Left ventricle myocardium inferior (tissue), 1 donor: ENCODE results near the gene CACNG5. TPM values are rescaled to one million over a fixed set of nuclear protein-coding genes. Genes with fewer than 3 reads are reported as not detected.

Experiments
- DNase-seq: peaks from one replicate; pipeline ENCODE4 v3.0.0-alpha.2; 2020
- H3K27ac ChIP-seq: fragments of 200-600 bp; replicated peaks from 2 replicates; pipeline ENCODE4 v1.8.0; 2021
- H3K27me3 ChIP-seq: fragments of 200-600 bp; 2 replicates; pipeline ENCODE4 v1.8.0; 2021; ENCODE audit warnings: low read depth
- H3K36me3 ChIP-seq: fragments of 200-600 bp; 2 replicates; pipeline ENCODE4 v1.8.0; 2021
- H3K4me1 ChIP-seq: fragments of 200-600 bp; 2 replicates; pipeline ENCODE4 v1.8.0; 2021
- H3K4me3 ChIP-seq: fragments of 200-600 bp; 2 replicates; pipeline ENCODE4 v1.8.0; 2021; ENCODE audit warnings: mild to moderate bottlenecking, moderate library complexity
- H3K9me3 ChIP-seq: fragments of 200-600 bp; replicated peaks from 2 replicates; pipeline ENCODE4 v1.8.0; 2021
- CTCF ChIP-seq: fragments of 200-600 bp; IDR thresholded peaks from 2 replicates; pipeline ENCODE4 v1.8.0; 2021; ENCODE audit warnings: antibody characterized with exemption, mild to moderate bottlenecking, borderline replicate concordance
- intact Hi-C: fragments of 100-400 bp; cut with micrococcal nuclease; formaldehyde crosslinking; loops from one replicate; pipeline ENCODE4 v1.11.0; 2022
- total RNA-seq: library from RNA; stranded (reverse); fragmentation: NEBNext Ultra II Directional; extraction: Animal tissue kit (Norgen Biotek cat#: 25700); gene quantifications from one replicate; pipeline ENCODE4 v1.2.1, GENCODE V29; 2021
- donor health status: DM: no; HTN: yes; CAD: no; lungs with severe emphysema.

CACNG5 gene
- total RNA-seq, 1 donor from 2014 or later, result not detected

GRCh38 chr17:66858226-66859083, 23.5 kb downstream of the CACNG5 start:
- Histone ChIP-seq H3K27me3 (peaks cover 8% of the 10 kb centered on the region), H3K27ac (no peak overlapping the region), H3K4me1 (no peaks in the 10 kb centered on the region), H3K4me3 (no peak overlapping the region), H3K9me3 (peaks cover 19% of the 10 kb centered on the region), H3K36me3 (no peaks in the 10 kb centered on the region)
- TF ChIP-seq CTCF, result no peak
- no peak for DNase-seq
- intact Hi-C loops, result no loop called here

- H3K4me1 ChIP-seq, result no peaks in the 10 kb centered on the region
- H3K9me3 ChIP-seq, result peaks cover 21% of the 10 kb centered on the region
- TF ChIP-seq CTCF, result no peak
- intact Hi-C loops, result no loop called here
- H3K36me3 ChIP-seq, result no peaks in the 10 kb centered on the region
- no peak for DNase-seq
- no peak overlapping the region for H3K27ac ChIP-seq
- no peak overlapping the region for H3K4me3 ChIP-seq
- H3K27me3 ChIP-seq, result peaks cover 8% of the 10 kb centered on the region
Observed at GRCh38 chr17:66859353-66859752, 24.4 kb downstream of the CACNG5 start.

GRCh38 chr17:66860204-66860603, 25.3 kb downstream of the CACNG5 start:
- no peak for TF ChIP-seq CTCF
- Histone ChIP-seq H3K36me3 (no peaks in the 10 kb centered on the region), H3K9me3 (peaks cover 17% of the 10 kb centered on the region), H3K27me3 (peaks cover 8% of the 10 kb centered on the region), H3K4me3 (no peak overlapping the region), H3K4me1 (no peaks in the 10 kb centered on the region), H3K27ac (no peak overlapping the region)
- intact Hi-C loops, result no loop called here
- no peak for DNase-seq

- H3K4me3 ChIP-seq, result no peak overlapping the region
- no peaks in the 10 kb centered on the region for H3K36me3 ChIP-seq
- H3K27me3 ChIP-seq, result peaks cover 15% of the 10 kb centered on the region
- no peak overlapping the region for H3K27ac ChIP-seq
- H3K9me3 ChIP-seq, result peaks cover 30% of the 10 kb centered on the region
- no peak for DNase-seq
- H3K4me1 ChIP-seq, result no peaks in the 10 kb centered on the region
- intact Hi-C loops, result no loop called here
- no peak for TF ChIP-seq CTCF
Observed at GRCh38 chr17:66863820-66864219, 28.9 kb downstream of the CACNG5 start.

- DNase-seq, result no peak
- Histone ChIP-seq H3K27ac (no peak overlapping the region), H3K4me1 (no peaks in the 10 kb centered on the region), H3K9me3 (peaks cover 30% of the 10 kb centered on the region), H3K36me3 (no peaks in the 10 kb centered on the region), H3K27me3 (peaks cover 18% of the 10 kb centered on the region), H3K4me3 (no peak overlapping the region)
- intact Hi-C loops, result no loop called here
- no peak for TF ChIP-seq CTCF
Observed at GRCh38 chr17:66865151-66865550, 30.2 kb downstream of the CACNG5 start.
